Thoracic aorta (tissue), 2 donors: ENCODE measurements around the gene CDCA4. TPM values are rescaled to one million over a fixed set of nuclear protein-coding genes. Genes with fewer than 3 reads are reported as not detected.
"Not testable (repeated sequence)": the region's sequence is repeated elsewhere in the genome, so short reads cannot be mapped to it uniquely, and the experiment has no call there.

Experiments
- ATAC-seq: fragments of 150-250 bp; one replicate; pipeline ENCODE4 v1.8.0; 2017; ENCODE audit warnings: low read depth; ENCODE audit not compliant: insufficient number of reproducible peaks, low FRiP score
- DNase-seq: peaks from one replicate; pipeline ENCODE4 v3.0.0-alpha.2; 2020; ENCODE audit warnings: low spot score
- H3K27ac ChIP-seq, 2 donors: fragments of 200-600 bp; sonication (generic); 1 replicate in 1 of 2; 2 replicates in 1 of 2; pipeline ENCODE4 v1.5.1; 2016; ENCODE audit warnings: mild to moderate bottlenecking in 2 of 2, moderate library complexity in 2 of 2
- H3K27me3 ChIP-seq: fragments of 200-600 bp; sonication (generic); replicated peaks from 2 replicates; pipeline ENCODE4 v1.6.0; 2016; ENCODE audit warnings: mild to moderate bottlenecking; ENCODE audit not compliant: insufficient read depth
- H3K36me3 ChIP-seq: fragments of 200-600 bp; sonication (generic); one replicate; pipeline ENCODE4 v1.5.1; 2016
- H3K4me1 ChIP-seq, 2 donors: fragments of 200-600 bp; sonication (generic); 1 replicate in 1 of 2; 2 replicates in 1 of 2; pipeline versions ENCODE4 v1.5.1 to v1.6.0; 2016; ENCODE audit warnings: low read depth in 2 of 2, mild to moderate bottlenecking in 1 of 2; ENCODE audit not compliant: control insufficient read depth in 1 of 2
- H3K4me3 ChIP-seq: fragments of 200-600 bp; sonication (generic); 2 replicates; pipeline ENCODE4 v1.5.1; 2016; ENCODE audit warnings: mild to moderate bottlenecking
- H3K9me3 ChIP-seq: fragments of 200-600 bp; sonication (generic); 2 replicates; pipeline ENCODE4 v1.5.1; 2016
- total RNA-seq, 2 donors: library from RNA; depleted of rRNA; stranded (reverse); fragments of >200 nt; gene quantifications; one replicate each; pipeline versions ENCODE4 v1.1.0 to v1.2.3, GENCODE V29; 2016
- TF ChIP-seq, protein P1 (sequence below): fragments of 200-600 bp; sonication (generic); IDR thresholded peaks from one replicate; pipeline ENCODE4 v1.5.1; 2019; ENCODE audit warnings: antibody characterized with exemption

CDCA4 gene
- total RNA-seq, 2 donors from 2014 or later, result 1.6 to 6.5 TPM

DNA sequence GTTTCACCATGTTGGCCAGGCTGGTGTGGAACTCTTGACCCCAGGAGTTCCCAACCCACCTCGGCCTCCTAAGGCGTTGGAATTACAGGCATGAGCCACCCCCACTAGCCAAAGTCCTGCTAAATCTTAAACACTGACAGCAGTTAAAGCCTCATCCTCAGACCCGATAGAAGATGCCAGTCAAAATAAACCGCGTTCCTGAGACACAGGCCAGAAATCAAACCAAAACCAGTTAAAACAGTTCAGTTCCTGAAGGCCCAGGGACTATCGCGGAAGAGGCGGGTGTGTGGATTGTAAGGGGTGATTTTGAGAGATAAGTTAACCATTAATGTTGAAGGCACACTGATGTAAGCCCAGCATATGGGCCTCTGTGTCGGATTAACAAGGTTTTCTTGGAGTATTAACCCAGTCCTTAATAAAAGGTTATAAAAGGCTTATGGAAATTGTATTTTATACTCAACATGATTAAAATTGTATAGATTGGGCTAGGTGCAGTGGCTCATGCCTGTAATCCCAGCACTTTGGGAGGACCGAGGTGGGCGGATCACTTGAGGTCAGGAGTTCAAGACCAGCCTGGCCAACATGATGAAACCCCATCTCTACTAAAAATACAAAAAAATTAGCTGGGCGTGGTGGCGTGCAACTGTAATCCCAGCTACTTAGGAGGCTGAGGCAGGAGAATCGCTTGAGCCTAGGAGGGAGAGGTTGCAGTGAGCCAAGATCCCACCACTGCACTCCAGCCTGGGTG is 18.7 kb upstream of the CDCA4 start:
- DNase-seq, result no peak
- H3K4me1 ChIP-seq, result no peaks in the 10 kb centered on the region
- no peak overlapping the region for H3K27ac ChIP-seq
- no peak for ATAC-seq
- H3K36me3 ChIP-seq, result no peaks in the 10 kb centered on the region
- no peaks in the 10 kb centered on the region for H3K27me3 ChIP-seq
- TF ChIP-seq, protein P1, sequence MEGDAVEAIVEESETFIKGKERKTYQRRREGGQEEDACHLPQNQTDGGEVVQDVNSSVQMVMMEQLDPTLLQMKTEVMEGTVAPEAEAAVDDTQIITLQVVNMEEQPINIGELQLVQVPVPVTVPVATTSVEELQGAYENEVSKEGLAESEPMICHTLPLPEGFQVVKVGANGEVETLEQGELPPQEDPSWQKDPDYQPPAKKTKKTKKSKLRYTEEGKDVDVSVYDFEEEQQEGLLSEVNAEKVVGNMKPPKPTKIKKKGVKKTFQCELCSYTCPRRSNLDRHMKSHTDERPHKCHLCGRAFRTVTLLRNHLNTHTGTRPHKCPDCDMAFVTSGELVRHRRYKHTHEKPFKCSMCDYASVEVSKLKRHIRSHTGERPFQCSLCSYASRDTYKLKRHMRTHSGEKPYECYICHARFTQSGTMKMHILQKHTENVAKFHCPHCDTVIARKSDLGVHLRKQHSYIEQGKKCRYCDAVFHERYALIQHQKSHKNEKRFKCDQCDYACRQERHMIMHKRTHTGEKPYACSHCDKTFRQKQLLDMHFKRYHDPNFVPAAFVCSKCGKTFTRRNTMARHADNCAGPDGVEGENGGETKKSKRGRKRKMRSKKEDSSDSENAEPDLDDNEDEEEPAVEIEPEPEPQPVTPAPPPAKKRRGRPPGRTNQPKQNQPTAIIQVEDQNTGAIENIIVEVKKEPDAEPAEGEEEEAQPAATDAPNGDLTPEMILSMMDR, result no peak
- no peak overlapping the region for H3K4me3 ChIP-seq
- no peaks in the 10 kb centered on the region for H3K9me3 ChIP-seq

- not testable (repeated sequence) for ATAC-seq, DNase-seq, H3K36me3 ChIP-seq, H3K27ac ChIP-seq, H3K4me1 ChIP-seq, H3K4me3 ChIP-seq, H3K9me3 ChIP-seq, H3K27me3 ChIP-seq
Measured at GRCh38 chr14:105035616-105036015, 14.7 kb upstream of the CDCA4 start.

DNA sequence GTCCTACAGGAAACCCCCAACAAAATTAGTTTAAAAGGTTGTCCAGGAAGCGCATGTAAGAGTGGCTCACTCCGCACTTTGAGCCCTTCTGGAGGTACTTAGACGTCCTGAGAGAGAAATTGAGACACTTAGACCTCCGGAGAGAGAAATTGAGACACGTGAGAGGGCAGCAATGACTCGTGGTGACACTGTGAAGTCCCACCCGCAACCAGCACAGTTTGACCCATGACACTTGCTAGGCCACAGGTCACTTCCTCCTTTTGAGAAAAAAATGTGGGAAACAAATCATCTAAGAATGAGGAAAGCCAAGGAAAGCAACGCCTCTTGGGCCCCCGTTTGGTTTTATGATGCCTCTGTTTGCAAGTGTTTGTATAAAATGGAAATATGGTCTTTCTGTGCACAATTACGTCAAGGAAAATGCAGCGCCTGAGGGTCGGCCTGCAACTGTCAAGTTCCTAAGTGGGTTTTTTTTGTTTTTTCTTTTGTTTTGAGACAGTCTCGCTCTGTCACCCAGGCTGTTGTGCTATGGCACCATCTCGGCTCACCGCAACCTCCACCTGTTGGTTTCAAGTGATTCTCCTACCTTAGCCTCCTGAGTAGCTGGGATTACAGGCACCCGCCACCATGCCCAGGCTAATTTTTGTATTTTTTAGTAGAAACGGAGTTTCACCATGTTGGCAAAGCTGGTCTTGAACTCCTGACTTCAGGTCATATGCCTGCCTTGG is 13.6 kb upstream of the CDCA4 start:
- Histone ChIP-seq H3K27ac (no peak overlapping the region), H3K9me3 (no peaks in the 10 kb centered on the region), H3K4me3 (no peak overlapping the region), H3K36me3 (no peaks in the 10 kb centered on the region), H3K27me3 (no peaks in the 10 kb centered on the region), H3K4me1 (no peaks in the 10 kb centered on the region)
- no peak for DNase-seq
- TF ChIP-seq, protein P1, result no peak
- ATAC-seq, result no peak

GRCh38 chr14:105033412-105033900 is 12.6 kb upstream of the CDCA4 start:
- not testable (repeated sequence) for ATAC-seq, H3K36me3 ChIP-seq, H3K9me3 ChIP-seq, H3K4me1 ChIP-seq, H3K27me3 ChIP-seq, H3K27ac ChIP-seq, DNase-seq
- peak overlapping the region; percentile 59 for H3K4me3 ChIP-seq

- not testable (repeated sequence) for DNase-seq, ATAC-seq, H3K27me3 ChIP-seq, H3K27ac ChIP-seq, H3K4me3 ChIP-seq, H3K9me3 ChIP-seq, H3K36me3 ChIP-seq, H3K4me1 ChIP-seq
Measured at GRCh38 chr14:105032451-105032901, 11.6 kb upstream of the CDCA4 start.

GRCh38 chr14:105030836-105031396 is 10.0 kb upstream of the CDCA4 start:
- Histone ChIP-seq H3K4me1 (peaks cover 0 to 14% of the 10 kb centered on the region in 2 donors), H3K9me3 (no peaks in the 10 kb centered on the region), H3K36me3 (no peaks in the 10 kb centered on the region), H3K27ac (no peak overlapping the region), H3K27me3 (no peaks in the 10 kb centered on the region), H3K4me3 (no peak overlapping the region)
- no peak for DNase-seq
- no peak for ATAC-seq
- TF ChIP-seq, protein P1, result no peak
